ENCODE data around the gene MESP1. TPM values are rescaled to one million over a fixed set of nuclear protein-coding genes. Genes with fewer than 3 reads are reported as not detected.

The MESP1 gene
- polyA plus RNA-seq, 1 donor (not counting 4 experiments of a cell fraction or from before 2014, with no cell fraction given): not detected

DNA sequence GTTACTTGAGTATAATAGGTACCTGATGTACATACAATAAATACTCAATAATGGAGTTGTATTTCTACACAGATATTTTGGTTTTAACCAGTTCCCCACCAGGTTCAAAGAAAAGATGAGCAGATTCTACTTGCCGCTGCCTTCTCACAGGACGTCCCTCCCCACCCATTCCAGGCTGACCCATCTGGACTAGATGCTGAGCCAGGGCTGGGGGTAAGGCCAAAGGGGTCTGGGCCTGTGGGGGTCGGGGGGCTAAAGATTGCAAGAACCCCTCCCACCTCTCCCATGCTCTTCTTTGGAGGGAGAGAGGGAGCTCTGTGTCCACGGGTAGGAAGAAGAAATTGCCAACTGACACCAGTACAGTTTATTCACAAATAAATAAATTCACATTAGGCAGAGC is 1.5 kb downstream of the MESP1 start:
- TF ChIP-seq, protein P1, sequence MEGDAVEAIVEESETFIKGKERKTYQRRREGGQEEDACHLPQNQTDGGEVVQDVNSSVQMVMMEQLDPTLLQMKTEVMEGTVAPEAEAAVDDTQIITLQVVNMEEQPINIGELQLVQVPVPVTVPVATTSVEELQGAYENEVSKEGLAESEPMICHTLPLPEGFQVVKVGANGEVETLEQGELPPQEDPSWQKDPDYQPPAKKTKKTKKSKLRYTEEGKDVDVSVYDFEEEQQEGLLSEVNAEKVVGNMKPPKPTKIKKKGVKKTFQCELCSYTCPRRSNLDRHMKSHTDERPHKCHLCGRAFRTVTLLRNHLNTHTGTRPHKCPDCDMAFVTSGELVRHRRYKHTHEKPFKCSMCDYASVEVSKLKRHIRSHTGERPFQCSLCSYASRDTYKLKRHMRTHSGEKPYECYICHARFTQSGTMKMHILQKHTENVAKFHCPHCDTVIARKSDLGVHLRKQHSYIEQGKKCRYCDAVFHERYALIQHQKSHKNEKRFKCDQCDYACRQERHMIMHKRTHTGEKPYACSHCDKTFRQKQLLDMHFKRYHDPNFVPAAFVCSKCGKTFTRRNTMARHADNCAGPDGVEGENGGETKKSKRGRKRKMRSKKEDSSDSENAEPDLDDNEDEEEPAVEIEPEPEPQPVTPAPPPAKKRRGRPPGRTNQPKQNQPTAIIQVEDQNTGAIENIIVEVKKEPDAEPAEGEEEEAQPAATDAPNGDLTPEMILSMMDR (optimal IDR thresholded peaks at IDR 0.05 in 1 of 3, IDR thresholded peaks at IDR 0.05 in 1 of 3, conservative IDR thresholded peaks at IDR 0.05 in 1 of 3; ENCODE audit: extremely low read depth in 1 of 3, insufficient read depth in 2 of 3, low read length in 3 of 3): no peak
- TF ChIP-seq EZH2 (IDR thresholded peaks at IDR 0.05; ENCODE audit: low read length): no peak
- H3K9me1 ChIP-seq (ENCODE audit: control insufficient read depth, extremely low read depth, insufficient read depth, low read length): no peaks in the 10 kb centered on the region
- peaks cover 4% of the 10 kb centered on the region for H3K4me1 ChIP-seq (ENCODE audit: control insufficient read depth, extremely low read depth, insufficient read depth, low read length)
- H3K27ac ChIP-seq (ENCODE audit: control insufficient read depth, insufficient read depth, low read length): no peak overlapping the region
- H2AFZ ChIP-seq (ENCODE audit: control insufficient read depth, low read length): no peak overlapping the region
- no peaks in the 10 kb centered on the region for H4K20me1 ChIP-seq (ENCODE audit: control insufficient read depth, extremely low read depth, insufficient read depth, low read length)
- FAIRE-seq: no peak
- peak overlapping the region; percentile 72 for H3K4me2 ChIP-seq (ENCODE audit: control insufficient read depth, extremely low read depth, insufficient read depth, low read depth, low read length)
- no peak for DNase-seq (ENCODE audit: low read depth, low spot score)
- H3K4me3 ChIP-seq (ENCODE audit: control insufficient read depth in 2 of 3, extremely low read depth in 1 of 3, insufficient read depth in 2 of 3, low read depth in 1 of 3, low read length in 3 of 3): no peak overlapping the region
- H3K9me3 ChIP-seq (ENCODE audit: control insufficient read depth, low read depth, low read length): no peaks in the 10 kb centered on the region
- H3K9ac ChIP-seq (ENCODE audit: control insufficient read depth, extremely low read depth, insufficient read depth, low read length): no peak overlapping the region
- H3K27me3 ChIP-seq (ENCODE audit: control insufficient read depth, extremely low read depth, insufficient read depth, low read length): peaks cover 7% of the 10 kb centered on the region
- no peaks in the 10 kb centered on the region for H3K79me2 ChIP-seq (ENCODE audit: control insufficient read depth, insufficient read depth, low read length)
- no peaks in the 10 kb centered on the region for H3K36me3 ChIP-seq (ENCODE audit: control insufficient read depth in 2 of 2, extremely low read depth in 1 of 2, insufficient read depth in 2 of 2, low read length in 2 of 2)
- dilution Hi-C loops (cut with MboI; ENCODE audit: extremely low pct_ligation_motif_present, low sequenced_read_pairs): no loop called here

DNA sequence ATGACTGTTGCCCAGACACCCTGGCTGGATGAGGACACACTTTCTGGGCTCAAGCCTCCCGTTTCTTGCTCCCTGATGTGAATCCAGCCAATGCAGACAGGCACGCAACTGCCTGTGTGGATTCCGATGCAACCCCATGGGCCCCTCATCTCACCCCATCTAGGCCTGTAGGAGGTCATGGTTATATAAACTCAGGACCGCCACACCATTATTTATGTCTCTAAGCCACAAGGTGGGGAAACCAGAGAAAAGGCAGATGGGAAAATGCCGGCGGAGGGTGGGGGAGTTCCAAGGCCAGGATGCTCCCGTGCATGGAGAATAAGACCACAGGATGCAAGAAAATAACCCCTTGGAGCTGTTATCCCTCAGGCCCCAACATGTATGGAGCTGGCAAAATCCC is 2.0 kb downstream of the MESP1 start:
- TF ChIP-seq EZH2 (IDR thresholded peaks at IDR 0.05; ENCODE audit: low read length): no peak
- TF ChIP-seq, protein P1 (optimal IDR thresholded peaks at IDR 0.05 in 1 of 3, IDR thresholded peaks at IDR 0.05 in 1 of 3, conservative IDR thresholded peaks at IDR 0.05 in 1 of 3; ENCODE audit: extremely low read depth in 1 of 3, insufficient read depth in 2 of 3, low read length in 3 of 3): no peak
- no peaks in the 10 kb centered on the region for H3K36me3 ChIP-seq (ENCODE audit: control insufficient read depth in 2 of 2, extremely low read depth in 1 of 2, insufficient read depth in 2 of 2, low read length in 2 of 2)
- H2AFZ ChIP-seq (ENCODE audit: control insufficient read depth, low read length): no peak overlapping the region
- no peak for DNase-seq (ENCODE audit: low read depth, low spot score)
- H3K4me3 ChIP-seq (ENCODE audit: control insufficient read depth in 2 of 3, extremely low read depth in 1 of 3, insufficient read depth in 2 of 3, low read depth in 1 of 3, low read length in 3 of 3): no peak overlapping the region
- H3K27ac ChIP-seq (ENCODE audit: control insufficient read depth, insufficient read depth, low read length): no peak overlapping the region
- no peak overlapping the region for H3K9ac ChIP-seq (ENCODE audit: control insufficient read depth, extremely low read depth, insufficient read depth, low read length)
- no peaks in the 10 kb centered on the region for H3K9me3 ChIP-seq (ENCODE audit: control insufficient read depth, low read depth, low read length)
- H3K4me1 ChIP-seq (ENCODE audit: control insufficient read depth, extremely low read depth, insufficient read depth, low read length): peaks cover 4% of the 10 kb centered on the region
- no peaks in the 10 kb centered on the region for H4K20me1 ChIP-seq (ENCODE audit: control insufficient read depth, extremely low read depth, insufficient read depth, low read length)
- no peak for FAIRE-seq
- no peaks in the 10 kb centered on the region for H3K79me2 ChIP-seq (ENCODE audit: control insufficient read depth, insufficient read depth, low read length)
- dilution Hi-C loops (cut with MboI; ENCODE audit: extremely low pct_ligation_motif_present, low sequenced_read_pairs): no loop called here
- H3K4me2 ChIP-seq (ENCODE audit: control insufficient read depth, extremely low read depth, insufficient read depth, low read depth, low read length): no peak overlapping the region
- peaks cover 7% of the 10 kb centered on the region for H3K27me3 ChIP-seq (ENCODE audit: control insufficient read depth, extremely low read depth, insufficient read depth, low read length)
- H3K9me1 ChIP-seq (ENCODE audit: control insufficient read depth, extremely low read depth, insufficient read depth, low read length): no peaks in the 10 kb centered on the region
